Naive thymus-derived CD8-positive, alpha-beta T cell (primary cell): ENCODE data around the gene DPY19L1. TPM values are rescaled to one million over a fixed set of nuclear protein-coding genes. Genes with fewer than 3 reads are reported as not detected.
"Not testable (repeated sequence)": the region's sequence is repeated elsewhere in the genome, so short reads cannot be mapped to it uniquely, and the experiment has no call there.

ENCODE experiments used
- ATAC-seq, 2 donors: fragments of 150-1000 bp; cut with Tn5 transposase in 1 of 2; sonication (Bioruptor Pico), chemical (Tn5 transposase) in 1 of 2; 1 replicate in 1 of 2; 2 replicates in 1 of 2; pipeline ENCODE4 v1.10.0; 2021; ENCODE audit warnings: mild to moderate bottlenecking in 2 of 2, moderate library complexity in 2 of 2
- POLR2A ChIA-PET: fragments of 350-600 bp; sonication (Branson Sonifier 250); formaldehyde crosslinking; loops from one replicate; lab custom pipeline; 2021; ENCODE audit warnings: antibody characterized with exemption; lab: Charles Lee
- DNase-seq, 10 donors: peaks; one replicate each; pipeline versions ENCODE4 v3.0.0 to v3.0.0-alpha.2; 2020 to 2022
- H3K27ac Mint-ChIP-seq, 10 donors: one replicate each; pipeline ENCODE4 v1.8.0; 2020 to 2022; ENCODE audit warnings: mild to moderate bottlenecking in 10 of 10, mixed read lengths in 10 of 10, moderate library complexity in 4 of 10, inconsistent platforms in 1 of 10
- H3K27me3 Mint-ChIP-seq, 5 donors: one replicate each; pipeline ENCODE4 v1.8.0; 2021 to 2022; ENCODE audit warnings: mixed read lengths in 5 of 5
- H3K36me3 Mint-ChIP-seq, 3 donors: one replicate each; pipeline ENCODE4 v1.8.0; 2020 to 2022; ENCODE audit warnings: mixed read lengths in 3 of 3, mild to moderate bottlenecking in 2 of 3, inconsistent platforms in 1 of 3
- H3K4me1 Mint-ChIP-seq, 4 donors: one replicate each; pipeline ENCODE4 v1.8.0; 2021 to 2022; ENCODE audit warnings: mixed read lengths in 4 of 4
- H3K4me3 Mint-ChIP-seq, 10 donors: one replicate each; pipeline ENCODE4 v1.8.0; 2020 to 2022; ENCODE audit warnings: mild to moderate bottlenecking in 10 of 10, mixed read lengths in 10 of 10, moderate library complexity in 6 of 10, inconsistent platforms in 1 of 10
- H3K9me3 Mint-ChIP-seq, 9 donors: one replicate each; pipeline ENCODE4 v1.8.0; 2020 to 2022; ENCODE audit warnings: mixed read lengths in 9 of 9, mild to moderate bottlenecking in 3 of 9, inconsistent platforms in 1 of 9, moderate library complexity in 1 of 9
- microRNA-seq: library from miRNA; unstranded; fragments of <30 nt; microRNA quantifications from one replicate; pipeline ENCODE4 v1.2.0, GENCODE V29; 2022; ENCODE audit warnings: borderline microRNAs expressed
- polyA plus RNA-seq, 3 donors: library from polyadenylated mRNA; unstranded; fragments of 300-500 nt; fragmentation: Illumina TruSeq; gene quantifications; one replicate each; pipeline ENCODE4 v1.2.3, GENCODE V29; 2021
- total RNA-seq, 8 experiments: library from RNA in 2 of 8; stranded (reverse) in 2 of 8; gene quantifications; one replicate each; pipeline ENCODE4 v1.2.3 and lab custom pipeline; 2021 to 2026

The DPY19L1 gene
- total and polyA plus RNA-seq, 5 experiments from 2014 or later, result 0.67 to 8.7 (median 3.1) TPM

- POLR2A ChIA-PET, result no interaction called here
- Mint-ChIP-seq H3K9me3 (peaks cover 0 to 34% (median 19%) of the 10 kb centered on the region in 9 donors), H3K27me3 (peaks cover 5 to 35% (median 19%) of the 10 kb centered on the region in 5 donors), H3K36me3 (peaks cover 0 to 35% (median 7%) of the 10 kb centered on the region in 3 donors), H3K27ac (no peak overlapping the region), H3K4me3 (no peak overlapping the region), H3K4me1 (no peaks in the 10 kb centered on the region)
- ATAC-seq (no peak), DNase-seq (no peak)
These were observed 142.1 kb downstream of the DPY19L1 start for GRCh38 chr7:34895202-34895601.

GRCh38 chr7:34889951-34890350 lies 147.3 kb downstream of the DPY19L1 start:
- Mint-ChIP-seq H3K27me3 (peaks cover 5 to 23% (median 16%) of the 10 kb centered on the region in 5 donors), H3K27ac (no peak overlapping the region)

GRCh38 chr7:34886856-34887255 lies 150.4 kb downstream of the DPY19L1 start:
- no peak for DNase-seq
- Mint-ChIP-seq H3K27ac (no peak overlapping the region), H3K36me3 (peaks cover 0 to 5% (median 4%) of the 10 kb centered on the region in 3 donors), H3K27me3 (peaks cover 5 to 27% (median 11%) of the 10 kb centered on the region in 5 donors), H3K4me1 (no peaks in the 10 kb centered on the region), H3K9me3 (peaks cover 0 to 18% (median 14%) of the 10 kb centered on the region in 9 donors), H3K4me3 (no peak overlapping the region)
- no peak for ATAC-seq
- POLR2A ChIA-PET, result no interaction called here

More at GRCh38 chr7:34889951-34890350, 147.3 kb downstream of the DPY19L1 start:
- ATAC-seq (no peak), DNase-seq (no peak)
- H3K4me1 Mint-ChIP-seq, result no peaks in the 10 kb centered on the region
- H3K36me3 Mint-ChIP-seq, result peaks cover 0 to 12% (median 0%) of the 10 kb centered on the region in 3 donors
- peaks cover 0 to 15% (median 10%) of the 10 kb centered on the region in 9 donors for H3K9me3 Mint-ChIP-seq
- POLR2A ChIA-PET, result no interaction called here
- H3K4me3 Mint-ChIP-seq, result no peak overlapping the region

GRCh38 chr7:34883855-34884254 lies 153.4 kb downstream of the DPY19L1 start:
- H3K4me3 Mint-ChIP-seq, ATAC-seq, H3K4me1 Mint-ChIP-seq, POLR2A ChIA-PET, DNase-seq, H3K36me3 Mint-ChIP-seq, H3K27ac Mint-ChIP-seq: not testable (repeated sequence)
- Mint-ChIP-seq H3K27me3 (peaks cover 0 to 18% (median 2%) of the 10 kb centered on the region in 5 donors), H3K9me3 (peaks cover 0 to 21% (median 15%) of the 10 kb centered on the region in 9 donors)

GRCh38 chr7:34879871-34880270 lies 157.4 kb downstream of the DPY19L1 start:
- peaks cover 0 to 16% (median 2%) of the 10 kb centered on the region in 5 donors for H3K27me3 Mint-ChIP-seq
- peaks cover 0 to 21% (median 14%) of the 10 kb centered on the region in 9 donors for H3K9me3 Mint-ChIP-seq
- ATAC-seq (no peak), DNase-seq (no peak)
- H3K27ac Mint-ChIP-seq, result no peak overlapping the region
- peaks cover 0 to 7% (median 5%) of the 10 kb centered on the region in 3 donors for H3K36me3 Mint-ChIP-seq
- H3K4me3 Mint-ChIP-seq, result no peak overlapping the region
- POLR2A ChIA-PET, result no interaction called here
- peaks cover 0 to 2% (median 0%) of the 10 kb centered on the region in 4 donors for H3K4me1 Mint-ChIP-seq

- Mint-ChIP-seq H3K9me3 (peaks cover 0 to 20% (median 13%) of the 10 kb centered on the region in 9 donors), H3K27me3 (peaks cover 0 to 16% (median 2%) of the 10 kb centered on the region in 5 donors)
- POLR2A ChIA-PET, DNase-seq, H3K36me3 Mint-ChIP-seq, H3K27ac Mint-ChIP-seq, H3K4me3 Mint-ChIP-seq, H3K4me1 Mint-ChIP-seq, ATAC-seq: not testable (repeated sequence)
These were observed 158.1 kb downstream of the DPY19L1 start for GRCh38 chr7:34878944-34879735.

Small RNAs within 50 kb of the gene (microRNA-seq; reads per million reads assigned to microRNA genes)
- not detected for gene MIR548N

Other genes starting within 250 kb of the DPY19L1 start
- gene TBX20, start 216.6 kb upstream of the DPY19L1 start, total RNA-seq, result not detected
- not detected for gene TBX20, start 216.6 kb upstream of the DPY19L1 start, polyA plus RNA-seq